Vagina (tissue), 2 donors: ENCODE measurements around the gene LHX1. TPM values are rescaled to one million over a fixed set of nuclear protein-coding genes. Genes with fewer than 3 reads are reported as not detected.

ENCODE experiments used
- DNase-seq, 2 donors: peaks; one replicate each; pipeline ENCODE4 v3.0.0-alpha.2; 2017; ENCODE audit errors: extremely low spot score in 2 of 2
- H3K27ac ChIP-seq: fragments of 200-600 bp; sonication (generic); one replicate; pipeline ENCODE4 v1.5.1; 2019
- H3K27me3 ChIP-seq: fragments of 200-600 bp; sonication (generic); one replicate; pipeline ENCODE4 v1.5.1; 2019
- H3K36me3 ChIP-seq, 2 donors: fragments of 200-600 bp; sonication (generic); one replicate each; pipeline ENCODE4 v1.5.1; 2017 to 2019
- H3K4me1 ChIP-seq: fragments of 200-600 bp; sonication (generic); one replicate; pipeline ENCODE4 v1.5.1; 2019
- H3K4me3 ChIP-seq, 2 donors: fragments of 200-600 bp; sonication (generic); 1 replicate in 1 of 2; 2 replicates in 1 of 2; pipeline ENCODE4 v1.5.1; 2016 to 2019
- H3K9me3 ChIP-seq: fragments of 200-600 bp; sonication (generic); one replicate; pipeline ENCODE4 v1.5.1; 2019
- POLR2A ChIP-seq, 2 donors: fragments of 450-650 bp; IDR thresholded peaks; one replicate each; pipeline ENCODE4 v1.6.1; 2017; ENCODE audit warnings: antibody characterized with exemption in 2 of 2, mild to moderate bottlenecking in 2 of 2, moderate library complexity in 2 of 2
- POLR2AphosphoS5 ChIP-seq, 2 donors: sonication (generic); formaldehyde crosslinking; IDR thresholded peaks; one replicate each; pipeline ENCODE4 v1.9.0; 2017; ENCODE audit warnings: antibody characterized with exemption in 2 of 2, mild to moderate bottlenecking in 2 of 2, low read depth in 1 of 2; ENCODE audit not compliant: insufficient read depth in 1 of 2
- intact Hi-C: fragments of 100-400 bp; cut with DNase I; formaldehyde crosslinking; loops from one replicate; pipeline ENCODE4 v1.15.1; 2023
- total RNA-seq: library from RNA; depleted of rRNA; stranded (reverse); fragments of >200 nt; gene quantifications from one replicate; pipeline ENCODE4 v1.2.3, GENCODE V29; 2016
- TF ChIP-seq, protein P1 (sequence below), 3 experiments: fragments of 450-650 bp in 2 of 3; fragments of 200-600 bp in 1 of 3; sonication (generic) in 1 of 3; IDR thresholded peaks; one replicate each; pipeline ENCODE4 v1.5.1; 2017 to 2019; ENCODE audit warnings: antibody characterized with exemption in 3 of 3, mild to moderate bottlenecking in 2 of 3, moderate library complexity in 2 of 3

LHX1 gene
- total RNA-seq, 1 donor from 2014 or later = not detected

DNA sequence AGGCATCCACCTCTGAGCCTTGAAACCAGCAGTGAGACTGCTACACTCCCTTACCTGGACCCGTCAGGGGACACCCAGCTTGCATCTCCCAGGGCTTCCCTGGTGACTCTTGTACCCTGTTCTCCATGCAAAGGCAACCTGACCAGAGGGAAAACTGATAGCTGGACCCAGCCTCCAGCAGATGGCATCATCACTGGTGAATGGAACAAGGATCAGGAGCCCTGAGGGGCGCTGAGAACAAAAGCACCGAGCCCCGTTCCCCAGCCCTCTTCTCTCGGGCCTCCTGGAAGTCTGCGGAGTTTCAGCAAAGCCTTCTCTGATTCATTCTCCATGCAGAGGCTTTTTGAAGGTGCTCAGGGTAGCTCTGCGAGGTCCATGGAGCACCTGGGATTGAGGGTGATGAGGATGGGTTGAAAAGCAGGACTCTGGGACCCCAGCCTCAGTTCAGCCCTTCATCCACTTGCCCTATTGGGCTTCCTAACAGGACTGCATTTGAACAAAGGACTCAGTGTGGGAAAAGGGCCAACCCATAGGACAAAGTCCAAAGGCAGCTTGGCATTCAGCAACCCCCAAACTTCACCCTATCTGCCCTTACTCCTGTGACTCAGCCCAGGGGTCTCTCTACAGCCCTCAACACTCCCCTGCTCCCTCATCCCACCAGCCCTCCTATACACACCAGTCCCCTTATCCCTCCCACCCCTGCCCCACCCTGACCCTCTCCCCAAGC is 45.0 kb upstream of the LHX1 start:
- TF ChIP-seq POLR2AphosphoS5 (IDR thresholded peaks at IDR 0.05; ENCODE audit: insufficient read depth in 1 of 2, low read depth in 1 of 2) (no peak), POLR2A (IDR thresholded peaks at IDR 0.05) (no peak)
- TF ChIP-seq, protein P1, sequence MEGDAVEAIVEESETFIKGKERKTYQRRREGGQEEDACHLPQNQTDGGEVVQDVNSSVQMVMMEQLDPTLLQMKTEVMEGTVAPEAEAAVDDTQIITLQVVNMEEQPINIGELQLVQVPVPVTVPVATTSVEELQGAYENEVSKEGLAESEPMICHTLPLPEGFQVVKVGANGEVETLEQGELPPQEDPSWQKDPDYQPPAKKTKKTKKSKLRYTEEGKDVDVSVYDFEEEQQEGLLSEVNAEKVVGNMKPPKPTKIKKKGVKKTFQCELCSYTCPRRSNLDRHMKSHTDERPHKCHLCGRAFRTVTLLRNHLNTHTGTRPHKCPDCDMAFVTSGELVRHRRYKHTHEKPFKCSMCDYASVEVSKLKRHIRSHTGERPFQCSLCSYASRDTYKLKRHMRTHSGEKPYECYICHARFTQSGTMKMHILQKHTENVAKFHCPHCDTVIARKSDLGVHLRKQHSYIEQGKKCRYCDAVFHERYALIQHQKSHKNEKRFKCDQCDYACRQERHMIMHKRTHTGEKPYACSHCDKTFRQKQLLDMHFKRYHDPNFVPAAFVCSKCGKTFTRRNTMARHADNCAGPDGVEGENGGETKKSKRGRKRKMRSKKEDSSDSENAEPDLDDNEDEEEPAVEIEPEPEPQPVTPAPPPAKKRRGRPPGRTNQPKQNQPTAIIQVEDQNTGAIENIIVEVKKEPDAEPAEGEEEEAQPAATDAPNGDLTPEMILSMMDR (IDR thresholded peaks at IDR 0.05) = no peak
- H3K4me3 ChIP-seq = no peak overlapping the region
- no peak overlapping the region for H3K27ac ChIP-seq
- no peaks in the 10 kb centered on the region for H3K27me3 ChIP-seq
- no peaks in the 10 kb centered on the region for H3K9me3 ChIP-seq
- no peaks in the 10 kb centered on the region for H3K36me3 ChIP-seq
- no peaks in the 10 kb centered on the region for H3K4me1 ChIP-seq
- no peak for DNase-seq
- intact Hi-C loops = no loop called here

DNA sequence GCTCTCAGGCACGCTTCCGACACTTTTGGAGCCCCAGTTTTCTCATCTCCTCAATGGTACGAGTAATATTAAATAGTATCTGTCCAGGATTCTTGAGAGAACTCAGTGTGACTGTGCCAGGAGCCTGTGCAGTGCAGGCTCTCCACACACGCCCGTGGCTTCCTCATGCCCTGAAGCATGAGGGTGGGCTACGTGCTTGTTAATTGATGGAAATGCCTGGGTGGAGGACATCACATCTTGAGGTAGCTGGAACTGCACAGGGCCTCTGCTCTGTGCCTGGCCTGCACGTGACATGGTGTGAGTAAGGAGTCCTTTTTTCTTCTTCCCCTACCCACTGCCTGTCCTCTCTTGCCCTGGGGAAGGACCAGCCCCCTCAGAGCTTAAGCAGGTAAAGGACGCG is 43.1 kb upstream of the LHX1 start:
- no peaks in the 10 kb centered on the region for H3K27me3 ChIP-seq
- intact Hi-C loops = no loop called here

DNA sequence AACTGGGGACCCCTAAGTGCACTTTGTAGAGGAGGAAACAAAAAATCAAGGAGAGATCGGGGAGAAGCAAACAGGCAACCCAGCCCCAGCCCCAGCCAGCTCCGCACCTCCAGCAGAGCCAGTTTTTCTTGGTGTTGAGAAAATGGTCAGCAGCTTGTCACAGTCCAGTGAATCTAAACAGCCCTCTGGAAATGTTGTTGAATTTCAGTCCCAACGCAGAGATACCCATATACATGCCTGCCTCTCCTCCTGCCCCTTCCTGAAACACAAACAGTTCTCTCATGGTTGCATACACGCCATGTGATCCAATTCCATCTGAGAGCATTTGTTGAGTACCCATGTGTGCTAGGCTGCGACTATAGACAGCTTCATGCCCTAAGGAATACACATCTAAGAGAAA is 42.4 kb upstream of the LHX1 start:
- no peak for DNase-seq
- H3K36me3 ChIP-seq = no peaks in the 10 kb centered on the region
- no peaks in the 10 kb centered on the region for H3K9me3 ChIP-seq
- H3K27ac ChIP-seq = no peak overlapping the region
- no peaks in the 10 kb centered on the region for H3K4me1 ChIP-seq
- no peak overlapping the region for H3K4me3 ChIP-seq
- intact Hi-C loops = no loop called here
- H3K27me3 ChIP-seq = no peaks in the 10 kb centered on the region
- TF ChIP-seq, protein P1 (IDR thresholded peaks at IDR 0.05) = no peak
- TF ChIP-seq POLR2AphosphoS5 (IDR thresholded peaks at IDR 0.05; ENCODE audit: insufficient read depth in 1 of 2, low read depth in 1 of 2) (no peak), POLR2A (IDR thresholded peaks at IDR 0.05) (no peak)

More for the DNA sequence above, 43.1 kb upstream of the LHX1 start:
- DNase-seq = no peak
- TF ChIP-seq, protein P1 (IDR thresholded peaks at IDR 0.05) = no peak
- TF ChIP-seq POLR2A (IDR thresholded peaks at IDR 0.05) (no peak), POLR2AphosphoS5 (IDR thresholded peaks at IDR 0.05; ENCODE audit: insufficient read depth in 1 of 2, low read depth in 1 of 2) (no peak)
- Histone ChIP-seq H3K27ac (no peak overlapping the region), H3K4me3 (no peak overlapping the region), H3K9me3 (no peaks in the 10 kb centered on the region), H3K36me3 (no peaks in the 10 kb centered on the region), H3K4me1 (no peaks in the 10 kb centered on the region)

DNA sequence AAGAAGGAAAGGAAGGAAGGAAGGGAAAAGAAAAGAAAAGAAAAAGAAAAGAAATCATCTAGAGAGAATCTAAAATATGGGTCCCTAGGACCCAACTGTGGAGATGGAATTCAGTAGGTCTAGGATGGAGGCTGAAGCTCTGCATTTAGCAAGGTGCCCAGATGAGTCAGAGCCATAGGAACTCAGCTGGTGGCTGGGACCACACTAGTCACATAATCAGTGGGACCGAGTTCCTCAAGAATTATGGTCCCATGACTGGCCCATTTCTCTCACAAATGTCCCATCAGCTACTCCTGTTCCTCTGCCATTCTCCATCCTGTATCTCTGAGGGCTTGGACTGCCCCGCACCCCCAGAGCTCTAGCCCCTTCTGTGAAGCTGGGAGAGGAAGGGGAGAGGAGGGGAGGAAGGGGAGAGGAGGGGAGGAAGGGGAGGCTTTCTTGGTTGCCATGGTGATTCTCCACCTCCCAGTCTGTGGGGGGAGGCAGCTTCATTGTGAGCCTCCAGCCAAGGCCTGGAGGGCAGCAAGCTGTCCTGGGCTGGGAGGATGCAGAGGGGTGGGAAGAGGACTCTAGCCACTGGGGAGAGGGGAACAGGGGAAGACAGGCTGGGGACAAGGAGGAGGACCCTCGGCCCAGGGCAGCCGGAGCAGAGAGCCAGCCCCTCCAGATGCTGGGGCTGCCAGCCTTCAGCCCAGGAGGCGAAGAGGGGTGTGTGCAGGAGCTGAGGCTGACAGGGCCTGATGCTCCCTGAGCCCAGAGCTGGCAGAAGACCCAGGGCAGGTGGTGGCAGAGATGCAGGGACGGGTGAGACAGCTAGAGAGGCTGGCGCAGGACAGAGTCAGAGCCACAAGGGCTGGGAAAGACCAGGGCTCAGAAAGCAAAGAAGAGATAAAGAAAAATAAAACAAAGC is 37.8 kb upstream of the LHX1 start:
- no peaks in the 10 kb centered on the region for H3K9me3 ChIP-seq
- H3K4me3 ChIP-seq = no peak overlapping the region
- TF ChIP-seq POLR2AphosphoS5 (IDR thresholded peaks at IDR 0.05; ENCODE audit: insufficient read depth in 1 of 2, low read depth in 1 of 2) = no peak
- TF ChIP-seq, protein P1 (IDR thresholded peaks at IDR 0.05) = no peak
- TF ChIP-seq POLR2A (IDR thresholded peaks at IDR 0.05) = no peak
- H3K36me3 ChIP-seq = no peaks in the 10 kb centered on the region
- intact Hi-C loops = no loop called here
- H3K4me1 ChIP-seq = no peaks in the 10 kb centered on the region
- H3K27me3 ChIP-seq = no peaks in the 10 kb centered on the region
- DNase-seq = no peak
- no peak overlapping the region for H3K27ac ChIP-seq
